Cerebellar cortex (tissue), 1 donor: ENCODE results near the gene BEAN1.
"Not testable (repeated sequence)": the region's sequence is repeated elsewhere in the genome, so short reads cannot be mapped to it uniquely, and the experiment has no call there.

ENCODE experiments used
- DNase-seq: peaks from one replicate; pipeline ENCODE4 v3.0.0-alpha.2; 2015; ENCODE audit warnings: low spot score

The BEAN1 gene

GRCh38 chr16:66441586-66442375 lies 14.7 kb downstream of the BEAN1 start:
- no peak for DNase-seq

GRCh38 chr16:66442502-66443268 lies 15.6 kb downstream of the BEAN1 start:
- DNase-seq: no peak

GRCh38 chr16:66443269-66443652 lies 16.2 kb downstream of the BEAN1 start:
- DNase-seq: no peak

- DNase-seq: no peak
These were observed 17.0 kb downstream of the BEAN1 start for GRCh38 chr16:66444049-66444481.

GRCh38 chr16:66446737-66447136 lies 19.6 kb downstream of the BEAN1 start:
- DNase-seq: no peak

GRCh38 chr16:66447491-66447890 lies 20.4 kb downstream of the BEAN1 start:
- no peak for DNase-seq

- DNase-seq: no peak
These were observed 24.5 kb downstream of the BEAN1 start for GRCh38 chr16:66451548-66451947.

GRCh38 chr16:66453230-66453629 lies 26.1 kb downstream of the BEAN1 start:
- DNase-seq: not testable (repeated sequence)

- no peak for DNase-seq
These were observed 27.7 kb downstream of the BEAN1 start for GRCh38 chr16:66454751-66455150.

GRCh38 chr16:66455970-66456369 lies 28.9 kb downstream of the BEAN1 start:
- DNase-seq: no peak

GRCh38 chr16:66457888-66458287 lies 30.8 kb downstream of the BEAN1 start:
- DNase-seq: no peak

- DNase-seq: no peak
These were observed 31.2 kb downstream of the BEAN1 start for GRCh38 chr16:66458292-66458691.

GRCh38 chr16:66458853-66459252 lies 31.8 kb downstream of the BEAN1 start:
- no peak for DNase-seq

GRCh38 chr16:66459878-66460277 lies 32.8 kb downstream of the BEAN1 start:
- no peak for DNase-seq

GRCh38 chr16:66460703-66461102 lies 33.6 kb downstream of the BEAN1 start:
- DNase-seq: no peak

- no peak for DNase-seq
These were observed 35.8 kb downstream of the BEAN1 start for GRCh38 chr16:66462912-66463311.

- DNase-seq: not testable (repeated sequence)
These were observed 38.9 kb downstream of the BEAN1 start for GRCh38 chr16:66465946-66466345.

- DNase-seq: not testable (repeated sequence)
These were observed 39.5 kb downstream of the BEAN1 start for GRCh38 chr16:66466636-66467035.

- no peak for DNase-seq
These were observed 40.5 kb downstream of the BEAN1 start for GRCh38 chr16:66467611-66468010.

GRCh38 chr16:66468321-66468965 lies 41.3 kb downstream of the BEAN1 start:
- no peak for DNase-seq

- DNase-seq: no peak
These were observed 42.3 kb downstream of the BEAN1 start for GRCh38 chr16:66469291-66469946.

GRCh38 chr16:66469947-66470546 lies 43.0 kb downstream of the BEAN1 start:
- no peak for DNase-seq
